Caco-2 (cell line): Measurements from ENCODE around the gene ERCC6. TPM values are rescaled to one million over a fixed set of nuclear protein-coding genes. Genes with fewer than 3 reads are reported as not detected.

Source experiments
- BruUV-seq: library from RNA; stranded (reverse); fragments of 400-500 nt; replicated peaks from 2 replicates; lab custom pipeline; 2021; lab: Mats Ljungman, UMichigan
- CTCF ChIA-PET: fragments of 300-600 bp; sonication (Branson Sonifier 250); formaldehyde crosslinking; loops from one replicate; lab custom pipeline; 2022; ENCODE audit warnings: antibody characterized with exemption; lab: Charles Lee
- POLR2A ChIA-PET: fragments of 300-600 bp; sonication (Branson Sonifier 250); formaldehyde crosslinking; loops from one replicate; lab custom pipeline; 2022; ENCODE audit warnings: antibody characterized with exemption; lab: Charles Lee
- DNase-seq, 2 experiments: peaks; one replicate each; pipeline versions ENCODE4 v3.0.0 to v3.0.0-alpha.2; 2020 to 2022
- H3K27me3 ChIP-seq: replicated peaks from 2 replicates; pipeline ENCODE4 v1.6.0; 2011; ENCODE audit warnings: low read length; ENCODE audit not compliant: control insufficient read depth, insufficient read depth
- H3K36me3 ChIP-seq: 2 replicates; pipeline ENCODE4 v1.5.1; 2011; ENCODE audit warnings: low read length; ENCODE audit not compliant: control insufficient read depth, insufficient read depth
- H3K4me1 ChIP-seq: fragments of 250-450 bp; sonication (Bioruptor Pico); 2 replicates; pipeline ENCODE4 v1.5.1; 2020; ENCODE audit warnings: mild to moderate bottlenecking
- H3K4me3 ChIP-seq: 2 replicates; pipeline ENCODE4 v1.5.1; 2011; ENCODE audit warnings: low read depth, mild to moderate bottlenecking, control low read depth, low read length
- H3K9me3 ChIP-seq: fragments of 250-450 bp; sonication (Bioruptor Pico); 2 replicates; pipeline ENCODE4 v1.5.1; 2020; ENCODE audit warnings: mild to moderate bottlenecking, moderate library complexity
- H3K27ac Mint-ChIP-seq: one replicate; pipeline ENCODE4 v1.8.0; 2022; ENCODE audit warnings: mixed read lengths; ENCODE audit not compliant: unreplicated experiment
- H3K27me3 Mint-ChIP-seq: one replicate; pipeline ENCODE4 v1.8.0; 2022; ENCODE audit warnings: mixed read lengths; ENCODE audit not compliant: insufficient read depth, unreplicated experiment
- H3K36me3 Mint-ChIP-seq: one replicate; pipeline ENCODE4 v1.8.0; 2022; ENCODE audit warnings: mild to moderate bottlenecking, mixed read lengths; ENCODE audit not compliant: insufficient read depth, unreplicated experiment
- H3K4me1 Mint-ChIP-seq: one replicate; pipeline ENCODE4 v1.8.0; 2022; ENCODE audit warnings: low read depth, mixed read lengths; ENCODE audit not compliant: unreplicated experiment
- H3K4me3 Mint-ChIP-seq: one replicate; pipeline ENCODE4 v1.8.0; 2022; ENCODE audit warnings: mild to moderate bottlenecking, moderate library complexity, mixed read lengths; ENCODE audit not compliant: unreplicated experiment
- H3K9me3 Mint-ChIP-seq: one replicate; pipeline ENCODE4 v1.8.0; 2022; ENCODE audit warnings: mixed read lengths; ENCODE audit not compliant: unreplicated experiment
- intact Hi-C: fragments of 100-400 bp; cut with micrococcal nuclease; formaldehyde crosslinking; loops from one replicate; pipeline ENCODE4 v1.10.0; 2022; ENCODE audit not compliant: unreplicated experiment
- total RNA-seq: library from RNA; stranded (reverse); gene quantifications from 2 replicates; pipeline ENCODE4 v1.2.3, GENCODE V29; 2022
- TF ChIP-seq, protein P1 (sequence below), 2 experiments: fragments of 200-600 bp in 1 of 2; IDR thresholded peaks; 1 replicate in 1 of 2; 2 replicates in 1 of 2; pipeline versions ENCODE4 v1.5.1 to v1.8.0; 2011 to 2022; ENCODE audit warnings: antibody characterized with exemption in 1 of 2, control low read depth in 1 of 2, inconsistent platforms in 1 of 2, low read depth in 1 of 2, low read length in 1 of 2, mild to moderate bottlenecking in 1 of 2, moderate library complexity in 1 of 2; ENCODE audit not compliant: insufficient read depth in 1 of 2, severe bottlenecking in 1 of 2, unreplicated experiment in 1 of 2

Gene ERCC6
- total RNA-seq, 1 experiment from 2014 or later: 30.2 TPM

DNA sequence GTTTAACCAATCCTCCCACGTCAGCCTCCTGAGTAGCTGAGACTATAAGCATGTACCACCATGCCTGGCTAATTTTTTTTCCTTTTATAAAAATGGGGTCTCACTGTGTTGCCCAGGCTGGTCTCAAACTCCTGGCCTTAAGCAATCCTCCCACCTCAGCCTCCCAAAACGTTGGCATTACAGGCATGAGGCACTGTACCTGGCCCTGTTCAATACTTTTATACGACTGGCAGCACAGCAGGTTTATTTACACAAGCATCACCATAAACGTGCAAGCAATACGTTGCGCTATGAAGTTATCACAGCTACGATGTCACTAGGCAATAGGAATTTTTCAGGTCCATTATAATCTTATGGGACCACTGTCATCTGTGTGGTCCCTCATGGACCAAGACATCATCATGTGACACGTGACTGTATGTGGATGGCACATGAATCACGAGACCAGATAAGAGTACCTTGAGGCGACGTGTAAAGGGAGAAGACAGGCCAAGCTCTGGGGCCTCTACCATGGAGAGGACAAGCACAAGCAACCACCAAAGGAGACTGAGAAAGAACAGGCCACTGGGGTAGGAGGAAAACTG lies 36.7 kb upstream of the ERCC6 start:
- Histone ChIP-seq H3K4me1 (peaks cover 10% of the 10 kb centered on the region), H3K9me3 (no peaks in the 10 kb centered on the region), H3K36me3 (no peaks in the 10 kb centered on the region), H3K4me3 (no peak overlapping the region), H3K27me3 (no peaks in the 10 kb centered on the region)
- no peak for DNase-seq
- Mint-ChIP-seq H3K27me3 (no peaks in the 10 kb centered on the region), H3K36me3 (no peaks in the 10 kb centered on the region), H3K4me3 (no peak overlapping the region), H3K27ac (no peak overlapping the region), H3K9me3 (no peaks in the 10 kb centered on the region), H3K4me1 (peaks cover 16% of the 10 kb centered on the region)
- ChIA-PET CTCF (interaction anchor here (0.6 kb wide), 1 partner anchor 17 kb away, joined by 4 read pairs; no protein-coding TSS in a partner anchor), POLR2A (no interaction called here)
- TF ChIP-seq, protein P1, sequence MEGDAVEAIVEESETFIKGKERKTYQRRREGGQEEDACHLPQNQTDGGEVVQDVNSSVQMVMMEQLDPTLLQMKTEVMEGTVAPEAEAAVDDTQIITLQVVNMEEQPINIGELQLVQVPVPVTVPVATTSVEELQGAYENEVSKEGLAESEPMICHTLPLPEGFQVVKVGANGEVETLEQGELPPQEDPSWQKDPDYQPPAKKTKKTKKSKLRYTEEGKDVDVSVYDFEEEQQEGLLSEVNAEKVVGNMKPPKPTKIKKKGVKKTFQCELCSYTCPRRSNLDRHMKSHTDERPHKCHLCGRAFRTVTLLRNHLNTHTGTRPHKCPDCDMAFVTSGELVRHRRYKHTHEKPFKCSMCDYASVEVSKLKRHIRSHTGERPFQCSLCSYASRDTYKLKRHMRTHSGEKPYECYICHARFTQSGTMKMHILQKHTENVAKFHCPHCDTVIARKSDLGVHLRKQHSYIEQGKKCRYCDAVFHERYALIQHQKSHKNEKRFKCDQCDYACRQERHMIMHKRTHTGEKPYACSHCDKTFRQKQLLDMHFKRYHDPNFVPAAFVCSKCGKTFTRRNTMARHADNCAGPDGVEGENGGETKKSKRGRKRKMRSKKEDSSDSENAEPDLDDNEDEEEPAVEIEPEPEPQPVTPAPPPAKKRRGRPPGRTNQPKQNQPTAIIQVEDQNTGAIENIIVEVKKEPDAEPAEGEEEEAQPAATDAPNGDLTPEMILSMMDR (IDR thresholded peaks at IDR 0.05; ENCODE audit: insufficient read depth in 1 of 2, low read depth in 1 of 2, low read length in 1 of 2, severe bottlenecking in 1 of 2, unreplicated experiment in 1 of 2): no peak
- no TSS peak for BruUV-seq
- intact Hi-C loops: no loop called here

DNA sequence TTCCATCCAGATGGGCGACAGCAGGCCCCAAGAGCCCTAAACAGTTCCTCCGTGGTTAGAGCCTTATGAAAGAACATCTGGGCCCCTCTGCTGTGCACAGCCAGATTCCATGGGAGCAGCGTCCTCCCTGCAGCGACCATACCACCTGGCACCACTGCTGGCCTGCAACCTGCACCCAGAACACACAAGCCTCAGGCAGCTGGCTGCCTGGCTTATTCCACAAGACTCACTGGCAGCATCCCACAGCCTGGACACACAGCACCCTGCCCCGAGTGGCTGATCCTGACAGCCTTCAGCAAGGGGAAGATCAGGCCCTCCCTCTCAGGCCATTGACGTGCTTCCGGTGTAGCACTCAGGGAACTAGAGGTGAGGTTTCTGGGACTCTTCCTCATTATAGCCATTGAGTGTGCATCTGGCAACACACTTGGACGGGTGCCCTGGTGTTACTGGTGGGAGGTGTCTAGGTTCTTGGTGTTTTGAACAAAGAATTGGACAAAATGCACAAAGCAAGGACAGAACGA lies 33.7 kb upstream of the ERCC6 start:
- DNase-seq: no peak
- Mint-ChIP-seq H3K4me1 (peaks cover 7% of the 10 kb centered on the region), H3K9me3 (peaks cover 18% of the 10 kb centered on the region), H3K36me3 (peaks cover 9% of the 10 kb centered on the region), H3K4me3 (no peak overlapping the region), H3K27me3 (no peaks in the 10 kb centered on the region), H3K27ac (no peak overlapping the region)
- Histone ChIP-seq H3K4me1 (peaks cover 22% of the 10 kb centered on the region), H3K36me3 (no peaks in the 10 kb centered on the region), H3K4me3 (no peak overlapping the region), H3K27me3 (no peaks in the 10 kb centered on the region), H3K9me3 (peaks cover 10% of the 10 kb centered on the region; the same call in 1 of the 2 replicates)
- no TSS peak for BruUV-seq
- TF ChIP-seq, protein P1 (IDR thresholded peaks at IDR 0.05; ENCODE audit: insufficient read depth in 1 of 2, low read depth in 1 of 2, low read length in 1 of 2, severe bottlenecking in 1 of 2, unreplicated experiment in 1 of 2): no peak
- ChIA-PET CTCF (no interaction called here), POLR2A (no interaction called here)
- intact Hi-C loops: no loop called here

DNA sequence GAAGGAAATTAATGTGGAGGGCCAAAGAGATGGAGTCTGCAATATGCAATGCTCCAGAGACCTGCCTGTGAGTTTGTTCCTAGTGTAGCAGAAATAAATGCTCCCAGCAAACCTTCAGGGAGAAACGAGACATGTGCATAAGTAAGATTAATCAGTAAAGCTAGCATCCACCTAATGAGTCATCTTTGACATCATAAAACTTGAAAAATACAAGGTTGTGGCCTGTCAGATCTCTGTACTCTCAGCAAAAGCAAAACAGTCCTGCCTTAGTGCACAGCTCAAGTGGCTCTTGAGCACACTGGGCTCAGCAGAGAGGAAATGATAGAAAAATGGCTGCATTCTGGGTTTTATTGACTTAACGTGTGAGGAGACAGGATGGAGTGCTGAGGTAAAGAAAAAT lies 32.5 kb upstream of the ERCC6 start:
- H3K27ac Mint-ChIP-seq: no peak overlapping the region
- TF ChIP-seq, protein P1 (IDR thresholded peaks at IDR 0.05; ENCODE audit: insufficient read depth in 1 of 2, low read depth in 1 of 2, low read length in 1 of 2, severe bottlenecking in 1 of 2, unreplicated experiment in 1 of 2): no peak
- H3K9me3 Mint-ChIP-seq: peaks cover 21% of the 10 kb centered on the region
- Histone ChIP-seq H3K9me3 (peaks cover 10% of the 10 kb centered on the region; the same call in 1 of the 2 replicates), H3K4me3 (no peak overlapping the region), H3K4me1 (peaks cover 22% of the 10 kb centered on the region), H3K27me3 (no peaks in the 10 kb centered on the region), H3K36me3 (no peaks in the 10 kb centered on the region)
- intact Hi-C loops: no loop called here
- no peak for DNase-seq
- peaks cover 9% of the 10 kb centered on the region for H3K36me3 Mint-ChIP-seq
- ChIA-PET CTCF (no interaction called here), POLR2A (no interaction called here)
- H3K4me1 Mint-ChIP-seq: peaks cover 7% of the 10 kb centered on the region
- no TSS peak for BruUV-seq
- H3K4me3 Mint-ChIP-seq: no peak overlapping the region
- H3K27me3 Mint-ChIP-seq: no peaks in the 10 kb centered on the region
